HG03135 (cell line): Measurements from ENCODE around the gene ABR.
"Not testable (repeated sequence)": the region's sequence is repeated elsewhere in the genome, so short reads cannot be mapped to it uniquely, and the experiment has no call there.

Experiments
- ATAC-seq: cut with Tn5 transposase; IDR thresholded peaks from one replicate; pipeline ENCODE4 v1.9.1; 2021; ENCODE audit warnings: mild to moderate bottlenecking, moderate library complexity; ENCODE audit not compliant: unreplicated experiment

The ABR gene

GRCh38 chr17:1150863-1151600 lies 28.7 kb downstream of the ABR start:
- ATAC-seq: no peak

GRCh38 chr17:1149869-1150268 lies 29.9 kb downstream of the ABR start:
- no peak for ATAC-seq

- no peak for ATAC-seq
Measured at GRCh38 chr17:1147664-1148063, 32.1 kb downstream of the ABR start.

- no peak for ATAC-seq
Measured at GRCh38 chr17:1146561-1147265, 33.1 kb downstream of the ABR start.

- no peak for ATAC-seq
Measured at GRCh38 chr17:1145311-1145986, 34.3 kb downstream of the ABR start.

- ATAC-seq: no peak
Measured at GRCh38 chr17:1144162-1144561, 35.6 kb downstream of the ABR start.

- ATAC-seq: no peak
Measured at GRCh38 chr17:1143573-1143972, 36.2 kb downstream of the ABR start.

GRCh38 chr17:1142561-1142971 lies 37.2 kb downstream of the ABR start:
- no peak for ATAC-seq

- no peak for ATAC-seq
Measured at GRCh38 chr17:1137465-1137894, 42.3 kb downstream of the ABR start.

GRCh38 chr17:1136748-1137147 lies 43.0 kb downstream of the ABR start:
- ATAC-seq: no peak

- ATAC-seq: no peak
Measured at GRCh38 chr17:1134634-1135324, 45.0 kb downstream of the ABR start.

GRCh38 chr17:1130191-1130590 lies 49.6 kb downstream of the ABR start:
- ATAC-seq: no peak

GRCh38 chr17:1128463-1128862 lies 51.3 kb downstream of the ABR start:
- not testable (repeated sequence) for ATAC-seq

GRCh38 chr17:1126801-1127550 lies 52.8 kb downstream of the ABR start:
- no peak for ATAC-seq

- ATAC-seq: no peak
Measured at GRCh38 chr17:1126250-1126797, 53.5 kb downstream of the ABR start.

- ATAC-seq: no peak
Measured at GRCh38 chr17:1125788-1126145, 54.0 kb downstream of the ABR start.

GRCh38 chr17:1124896-1125787 lies 54.6 kb downstream of the ABR start:
- ATAC-seq: no peak

GRCh38 chr17:1123921-1124715 lies 55.7 kb downstream of the ABR start:
- no peak for ATAC-seq
